ENCODE measurements around the gene CATSPER3.

Gene CATSPER3

GRCh38 chr5:135042595-135042994, 74.9 kb downstream of the CATSPER3 start:
- DNase-seq (ENCODE audit: low spot score), result no peak

- DNase-seq (ENCODE audit: low spot score), result no peak
Observed at GRCh38 chr5:135045488-135045887, 77.8 kb downstream of the CATSPER3 start.

- DNase-seq (ENCODE audit: low spot score), result no peak
Observed at GRCh38 chr5:135046661-135047346, 79.1 kb downstream of the CATSPER3 start.

GRCh38 chr5:135047347-135047695, 79.6 kb downstream of the CATSPER3 start:
- DNase-seq (ENCODE audit: low spot score), result no peak

- DNase-seq (ENCODE audit: low spot score), result no peak
Observed at GRCh38 chr5:135048286-135048685, 80.6 kb downstream of the CATSPER3 start.

GRCh38 chr5:135048930-135049329, 81.2 kb downstream of the CATSPER3 start:
- no peak for DNase-seq (ENCODE audit: low spot score)

GRCh38 chr5:135050244-135050767, 82.6 kb downstream of the CATSPER3 start:
- DNase-seq (ENCODE audit: low spot score), result no peak

GRCh38 chr5:135051399-135051798, 83.7 kb downstream of the CATSPER3 start:
- DNase-seq (ENCODE audit: low spot score), result no peak

- no peak for DNase-seq (ENCODE audit: low spot score)
Observed at GRCh38 chr5:135051872-135052271, 84.2 kb downstream of the CATSPER3 start.

- DNase-seq (ENCODE audit: low spot score), result no peak
Observed at GRCh38 chr5:135052511-135053145, 84.9 kb downstream of the CATSPER3 start.

GRCh38 chr5:135053278-135053677, 85.6 kb downstream of the CATSPER3 start:
- no peak for DNase-seq (ENCODE audit: low spot score)

- no peak for DNase-seq (ENCODE audit: low spot score)
Observed at GRCh38 chr5:135053989-135054388, 86.3 kb downstream of the CATSPER3 start.

GRCh38 chr5:135054546-135054945, 86.8 kb downstream of the CATSPER3 start:
- DNase-seq (ENCODE audit: low spot score), result no peak

- no peak for DNase-seq (ENCODE audit: low spot score)
Observed at GRCh38 chr5:135055396-135055795, 87.7 kb downstream of the CATSPER3 start.

- no peak for DNase-seq (ENCODE audit: low spot score)
Observed at GRCh38 chr5:135056316-135057030, 88.8 kb downstream of the CATSPER3 start.

GRCh38 chr5:135057233-135057632, 89.5 kb downstream of the CATSPER3 start:
- no peak for DNase-seq (ENCODE audit: low spot score)

GRCh38 chr5:135058331-135058732, 90.6 kb downstream of the CATSPER3 start:
- no peak for DNase-seq (ENCODE audit: low spot score)

GRCh38 chr5:135059000-135059923, 91.6 kb downstream of the CATSPER3 start:
- no peak for DNase-seq (ENCODE audit: low spot score)

GRCh38 chr5:135060021-135060420, 92.3 kb downstream of the CATSPER3 start:
- DNase-seq (ENCODE audit: low spot score), result no peak

GRCh38 chr5:135061001-135061400, 93.3 kb downstream of the CATSPER3 start:
- no peak for DNase-seq (ENCODE audit: low spot score)
